Activated CD8-positive, alpha-beta memory T cell treated with anti-CD3 and anti-CD28 coated beads, Interleukin-2, amount 50 U/mL, for 24 hours (primary cell): ENCODE measurements around the gene CAMKK1.
"Not testable (repeated sequence)": the region's sequence is repeated elsewhere in the genome, so short reads cannot be mapped to it uniquely, and the experiment has no call there.

ENCODE experiments used
- DNase-seq: peaks from one replicate; pipeline ENCODE4 v3.0.0-alpha.2; 2020; ENCODE audit errors: extremely low read depth

The CAMKK1 gene

GRCh38 chr17:3879591-3880417 is 13.0 kb downstream of the CAMKK1 start:
- no peak for DNase-seq

GRCh38 chr17:3879186-3879585 is 13.7 kb downstream of the CAMKK1 start:
- DNase-seq, result no peak

GRCh38 chr17:3877220-3877619 is 15.6 kb downstream of the CAMKK1 start:
- DNase-seq, result no peak

GRCh38 chr17:3875317-3875716 is 17.5 kb downstream of the CAMKK1 start:
- DNase-seq, result no peak

GRCh38 chr17:3873862-3874261 is 19.0 kb downstream of the CAMKK1 start:
- DNase-seq, result no peak

GRCh38 chr17:3870871-3871306 is 22.0 kb downstream of the CAMKK1 start:
- no peak for DNase-seq

- no peak for DNase-seq
These were observed 25.2 kb downstream of the CAMKK1 start for GRCh38 chr17:3867606-3868005.

- DNase-seq, result no peak
These were observed 25.7 kb downstream of the CAMKK1 start for GRCh38 chr17:3867106-3867505.

- no peak for DNase-seq
These were observed 26.6 kb downstream of the CAMKK1 start for GRCh38 chr17:3866276-3866675.

GRCh38 chr17:3865176-3865575 is 27.7 kb downstream of the CAMKK1 start:
- no peak for DNase-seq

GRCh38 chr17:3864534-3864933 is 28.3 kb downstream of the CAMKK1 start:
- no peak for DNase-seq

GRCh38 chr17:3861761-3862681 is 30.8 kb downstream of the CAMKK1 start:
- DNase-seq, result no peak

- no peak for DNase-seq
These were observed 31.7 kb downstream of the CAMKK1 start for GRCh38 chr17:3860939-3861700.

- DNase-seq, result no peak
These were observed 32.9 kb downstream of the CAMKK1 start for GRCh38 chr17:3859940-3860339.

GRCh38 chr17:3857261-3858105 is 35.4 kb downstream of the CAMKK1 start:
- DNase-seq, result no peak

GRCh38 chr17:3854204-3854603 is 38.6 kb downstream of the CAMKK1 start:
- DNase-seq, result not testable (repeated sequence)

- no peak for DNase-seq
These were observed 40.3 kb downstream of the CAMKK1 start for GRCh38 chr17:3852561-3852960.

- no peak for DNase-seq
These were observed 41.3 kb downstream of the CAMKK1 start for GRCh38 chr17:3851461-3852100.

GRCh38 chr17:3848229-3848835 is 44.5 kb downstream of the CAMKK1 start:
- no peak for DNase-seq

GRCh38 chr17:3847165-3847670 is 45.6 kb downstream of the CAMKK1 start:
- no peak for DNase-seq
